HG03045 (cell line): ENCODE results near the gene PEAK1.
"Not testable (repeated sequence)": the region's sequence is repeated elsewhere in the genome, so short reads cannot be mapped to it uniquely, and the experiment has no call there.

Experiments
- ATAC-seq: cut with Tn5 transposase; IDR thresholded peaks from one replicate; pipeline ENCODE4 v1.9.1; 2021; ENCODE audit warnings: mild to moderate bottlenecking, moderate library complexity; ENCODE audit not compliant: unreplicated experiment

The PEAK1 gene

DNA sequence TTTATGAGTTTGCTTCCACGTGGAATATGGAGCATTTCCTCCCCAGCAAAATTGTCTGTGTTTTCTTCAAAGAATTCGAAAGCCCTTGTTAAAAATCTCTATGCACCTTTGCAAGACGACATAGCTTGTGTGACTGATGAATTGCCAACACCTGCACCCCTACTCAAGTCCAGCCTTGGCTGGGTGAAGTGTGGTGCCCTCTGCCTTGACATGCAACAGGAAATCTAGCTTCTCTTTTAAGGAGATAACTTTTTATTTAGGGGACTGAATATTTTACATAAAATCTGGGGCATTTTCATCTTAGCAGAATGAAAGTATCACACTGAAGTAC is 1.4 kb upstream of the PEAK1 start:
- ATAC-seq = no peak

DNA sequence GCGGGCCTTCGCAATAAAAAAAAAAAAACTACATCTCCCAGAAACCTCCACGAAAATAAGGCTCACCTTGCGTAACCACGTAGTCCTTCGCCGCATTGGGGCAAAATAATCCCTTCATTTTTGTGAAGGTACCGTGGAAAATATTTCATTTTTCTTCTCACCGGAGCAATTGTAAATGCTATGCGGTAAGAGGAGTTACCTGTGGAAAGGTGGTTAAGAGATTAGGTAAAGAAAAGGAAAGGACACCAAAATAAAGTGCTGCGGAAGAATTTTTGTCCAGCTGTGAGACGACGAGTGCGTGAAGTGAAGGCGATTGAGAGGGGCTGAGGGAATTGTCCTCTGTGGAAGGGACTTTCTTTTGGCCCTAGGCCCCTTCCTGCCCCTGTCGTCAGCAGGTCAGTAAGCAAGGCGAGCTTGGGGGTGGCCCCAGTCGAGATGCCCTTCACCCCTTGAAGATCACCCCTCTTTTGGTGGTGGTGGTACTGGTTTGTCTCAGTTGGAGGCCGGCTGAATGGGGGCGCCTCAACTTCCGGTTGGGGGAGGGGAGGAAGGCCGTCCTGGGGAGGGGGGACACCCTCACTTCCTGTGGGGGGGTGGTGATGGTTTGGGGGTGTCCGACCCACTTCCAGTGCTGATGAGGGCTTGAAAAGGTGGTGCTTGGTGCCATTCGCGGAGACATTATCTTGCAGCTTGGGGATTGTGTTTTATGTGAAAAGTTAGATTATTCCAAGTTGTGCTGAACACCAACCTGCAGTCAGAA is 886 bp upstream of the PEAK1 start, which contains the start of gene HMG20A:
Gene HMG20A (plus strand): TSS at position 279 of the 760 bp plus-strand sequence. CDS start 37,520 bp downstream, outside the sequence.
- peak; percentile 28 for ATAC-seq

- ATAC-seq = peak; percentile 41
Observed at GRCh38 chr15:77418966-77419835, 703 bp downstream of the PEAK1 start.

GRCh38 chr15:77418391-77418965 is 1.4 kb downstream of the PEAK1 start:
- no peak for ATAC-seq

GRCh38 chr15:77417602-77418001 is 2.3 kb downstream of the PEAK1 start:
- no peak for ATAC-seq

GRCh38 chr15:77416954-77417353 is 3.0 kb downstream of the PEAK1 start:
- ATAC-seq = no peak

DNA sequence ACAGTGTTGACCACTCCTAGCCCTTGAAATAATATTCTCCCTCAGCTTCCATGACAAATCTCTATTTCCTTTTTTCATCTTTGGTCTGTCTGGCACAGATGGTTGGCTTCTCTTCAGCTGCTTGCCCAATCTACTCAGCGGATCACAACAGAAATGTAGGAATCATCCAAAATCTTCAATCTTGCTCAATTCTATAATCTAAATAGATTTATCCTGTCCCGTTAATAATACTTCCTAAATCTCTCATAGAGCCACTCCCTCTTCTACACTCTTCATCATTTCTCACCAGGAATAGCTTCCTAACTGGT is 3.8 kb downstream of the PEAK1 start:
- no peak for ATAC-seq

- no peak for ATAC-seq
Observed at GRCh38 chr15:77415450-77416147, 4.3 kb downstream of the PEAK1 start.

GRCh38 chr15:77414789-77415442 is 5.0 kb downstream of the PEAK1 start:
- no peak for ATAC-seq

DNA sequence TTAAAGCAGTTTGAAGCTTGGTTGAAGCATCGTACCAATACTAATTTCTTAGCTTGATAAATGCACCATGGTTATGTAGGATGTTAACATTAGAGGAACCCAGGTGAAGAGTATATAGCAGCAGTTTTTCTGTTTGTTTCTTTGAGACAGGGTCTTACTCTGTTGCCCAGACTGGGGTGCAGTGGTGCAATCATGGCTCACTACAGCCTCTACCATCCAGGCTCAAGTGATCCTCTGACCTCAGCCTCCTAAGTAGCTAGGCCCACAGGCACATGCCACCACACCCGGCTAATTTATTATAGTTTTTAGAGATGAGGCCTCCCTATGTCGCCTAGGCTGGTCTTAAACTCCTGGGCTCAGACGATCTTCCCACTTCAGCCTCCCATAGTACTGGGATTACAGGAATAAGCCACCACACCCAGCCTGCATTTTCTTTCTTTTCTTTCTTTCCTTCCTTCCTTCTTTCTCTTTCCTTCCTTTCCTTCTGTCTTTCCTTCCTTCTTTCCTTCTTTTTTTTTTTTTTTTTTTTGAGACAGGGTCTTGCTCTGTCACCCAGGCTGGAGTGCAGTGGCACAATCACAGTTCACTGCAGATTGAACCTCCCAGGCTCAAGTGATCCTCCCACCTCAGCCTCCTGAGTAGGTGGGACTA is 6.1 kb downstream of the PEAK1 start:
- no peak for ATAC-seq

- ATAC-seq = no peak
Observed at GRCh38 chr15:77412972-77413698, 6.8 kb downstream of the PEAK1 start.

GRCh38 chr15:77411619-77411976 is 8.3 kb downstream of the PEAK1 start:
- no peak for ATAC-seq

- no peak for ATAC-seq
Observed at GRCh38 chr15:77410701-77411618, 8.9 kb downstream of the PEAK1 start.

DNA sequence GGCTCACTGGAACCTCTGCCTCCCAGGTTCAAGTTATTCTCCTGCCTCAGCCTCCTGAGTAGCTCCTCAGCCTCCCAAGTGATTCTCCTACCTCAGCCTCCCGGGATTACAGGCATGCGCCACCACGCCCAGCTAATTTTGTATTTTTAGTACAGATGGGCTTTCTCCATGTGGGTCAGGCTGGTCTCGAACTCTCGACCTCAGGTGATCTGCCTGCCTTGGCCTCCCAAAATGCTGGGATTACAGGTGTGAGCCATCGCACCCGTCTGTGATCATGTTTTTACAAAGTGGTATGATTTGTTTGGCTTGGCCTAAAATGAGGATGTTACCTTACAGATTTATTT is 9.8 kb downstream of the PEAK1 start:
- not testable (repeated sequence) for ATAC-seq

GRCh38 chr15:77409259-77410156 is 10.4 kb downstream of the PEAK1 start:
- ATAC-seq = no peak

GRCh38 chr15:77406846-77407245 is 13.1 kb downstream of the PEAK1 start:
- no peak for ATAC-seq

DNA sequence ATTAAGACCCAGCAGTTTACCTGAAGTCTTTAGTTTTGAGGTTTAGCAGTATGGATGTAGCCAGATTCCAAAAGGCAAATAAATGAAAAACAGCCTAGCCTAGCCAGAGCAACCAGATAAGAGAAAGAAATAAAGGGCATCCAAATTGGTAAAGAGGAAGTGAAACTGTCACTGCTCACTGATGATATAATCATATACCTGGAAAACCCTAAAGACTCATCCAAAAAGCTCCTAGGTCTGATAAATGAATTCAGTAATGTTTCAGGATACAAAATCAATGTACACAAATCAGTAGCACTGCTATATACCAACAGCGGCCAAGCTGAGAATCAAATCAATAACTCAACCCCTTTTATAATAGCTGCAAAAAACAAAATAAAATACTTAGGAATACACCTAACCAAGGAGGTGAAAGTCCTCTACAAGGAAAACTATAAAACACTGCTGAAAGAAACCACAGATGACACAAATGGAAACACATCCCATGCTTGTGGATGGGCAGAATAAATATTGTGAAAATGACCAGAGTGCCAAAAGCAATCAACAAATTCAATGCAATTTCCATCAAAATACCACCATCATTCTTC is 13.6 kb downstream of the PEAK1 start:
- ATAC-seq = not testable (repeated sequence)
